Stimulated activated CD8-positive, alpha-beta memory T cell treated with anti-CD3 and anti-CD28 coated beads, Interleukin-7, amount 100 ng/mL, for 48 hours (primary cell): ENCODE results near the gene JUND.

Experiments
- DNase-seq, 2 donors: peaks; one replicate each; pipeline ENCODE4 v3.0.0-alpha.2; 2020; ENCODE audit warnings: low read depth in 1 of 2; ENCODE audit errors: extremely low read depth in 1 of 2

The JUND gene

GRCh38 chr19:18291019-18291524, 9.7 kb upstream of the JUND start:
- no peak for DNase-seq

- peak; percentile 93 to 99 for DNase-seq
These were observed 9.0 kb upstream of the JUND start for GRCh38 chr19:18290302-18291018.

DNA sequence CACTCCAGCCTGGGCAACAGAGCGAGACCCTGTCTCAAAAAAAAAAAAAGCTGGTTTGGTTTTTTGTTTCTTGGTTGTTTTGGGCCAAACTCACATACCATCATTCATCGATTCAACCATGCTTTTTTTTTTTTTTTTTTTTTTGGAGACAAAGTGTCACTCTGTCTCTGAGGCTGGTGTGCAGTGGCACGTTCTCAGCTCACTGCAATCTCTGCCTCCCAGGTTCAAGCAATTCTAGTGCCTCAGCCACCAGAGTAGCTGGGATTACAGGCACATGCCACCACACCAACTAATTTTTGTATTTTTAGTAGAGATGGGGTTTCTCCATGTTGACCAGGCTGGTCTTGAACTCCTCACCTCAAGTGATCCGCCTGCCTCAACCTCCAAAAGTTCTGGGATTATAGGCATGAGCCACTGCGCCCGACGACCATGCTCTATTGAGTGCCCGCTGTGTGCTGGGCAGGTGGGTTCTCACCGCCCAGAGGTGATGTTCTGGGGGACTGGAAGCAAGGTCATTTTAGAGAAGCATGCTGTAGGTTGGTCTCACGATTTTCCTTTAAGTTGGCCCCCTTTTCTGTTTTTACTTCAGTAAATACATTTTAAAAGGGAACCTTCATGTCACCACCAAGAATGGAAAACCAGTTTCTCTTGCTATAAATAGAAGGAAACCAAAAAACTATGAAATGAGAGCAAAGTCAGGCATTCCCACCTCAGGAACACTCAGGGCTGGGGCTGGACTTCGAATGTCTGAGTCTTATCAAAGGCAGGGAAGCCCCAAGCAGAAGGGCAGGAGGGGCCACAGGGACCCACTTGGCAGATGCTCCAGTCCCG, 8.3 kb upstream of the JUND start:
- no peak for DNase-seq

DNA sequence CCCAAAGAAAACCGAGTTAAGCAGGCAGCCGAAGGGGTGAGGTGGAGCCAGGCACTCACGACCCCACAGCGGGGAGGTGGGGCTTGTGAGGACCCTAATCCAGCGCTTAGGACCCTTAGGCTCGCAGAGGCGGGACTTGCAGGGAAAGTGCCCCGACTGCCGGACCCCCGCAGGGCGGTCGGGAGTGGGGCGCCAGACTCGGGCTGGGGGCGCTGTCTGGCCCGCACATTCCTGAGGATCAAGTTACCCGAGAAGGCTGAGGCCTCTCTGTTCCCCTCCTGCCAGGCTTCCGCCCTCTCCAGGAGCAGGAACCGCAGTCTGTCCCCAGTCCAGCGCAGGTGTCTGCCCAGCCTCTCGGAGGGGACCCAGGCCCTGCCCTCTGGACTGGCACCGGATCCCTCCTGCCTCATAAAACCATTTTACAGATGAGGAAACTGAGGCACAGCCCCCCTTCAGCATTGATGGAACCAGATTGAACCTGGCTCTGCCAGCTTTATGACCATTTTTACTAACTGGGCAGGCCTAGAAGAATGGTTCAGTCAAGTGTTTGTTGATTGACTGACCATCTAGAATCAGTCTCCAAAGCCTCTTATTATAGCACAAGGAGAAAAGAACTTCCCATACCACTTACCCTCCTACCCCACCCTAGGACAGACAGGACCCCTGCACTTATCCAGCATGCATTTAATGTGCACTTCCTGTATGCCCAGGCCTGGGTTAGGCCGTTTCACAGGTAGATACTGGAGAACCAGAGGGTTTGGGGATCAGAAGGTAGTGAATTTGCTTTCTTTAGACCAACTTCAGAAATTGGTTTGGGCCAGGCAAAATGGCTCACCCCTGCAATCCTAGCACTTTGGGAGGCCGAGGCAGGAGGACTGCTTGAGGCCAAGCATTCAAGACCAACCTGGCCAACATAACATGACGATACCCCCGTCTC, 6.7 kb upstream of the JUND start:
- no peak for DNase-seq

DNA sequence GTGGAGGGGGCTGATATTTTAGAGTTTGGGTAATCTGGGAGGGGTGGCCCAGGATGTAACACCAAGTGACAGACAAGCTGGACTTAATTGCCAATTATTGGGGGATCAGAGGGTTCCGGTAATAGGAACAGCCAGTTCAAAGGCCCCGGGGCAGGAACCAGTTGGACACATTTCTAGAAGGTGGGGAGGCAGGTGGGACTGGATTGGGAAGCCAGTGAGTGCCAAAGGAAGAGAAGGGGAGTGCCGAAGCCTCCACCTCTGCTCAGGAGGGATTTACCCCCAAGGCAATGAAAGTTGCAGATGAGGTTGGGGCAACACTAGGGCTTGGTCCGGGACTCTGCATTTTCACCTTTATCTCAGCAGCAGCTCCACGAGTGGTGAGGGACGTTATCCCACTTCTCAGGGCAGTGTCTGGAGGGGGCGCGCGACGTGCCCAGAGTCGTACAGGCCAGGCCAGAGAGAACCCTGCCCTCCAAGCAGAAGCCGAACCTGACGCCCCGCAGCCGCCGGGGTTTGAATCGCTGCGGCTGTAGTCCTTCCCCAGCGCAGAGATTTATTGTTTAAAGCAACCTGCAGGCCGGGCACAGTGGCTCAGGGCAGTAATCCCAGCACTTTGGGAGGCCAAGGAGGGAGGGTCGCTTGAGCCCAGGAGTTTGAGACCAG, 5.7 kb upstream of the JUND start:
- no peak for DNase-seq

GRCh38 chr19:18284712-18285360, 3.4 kb upstream of the JUND start:
- peak in 1 of 2 donors; percentile 68 for DNase-seq

DNA sequence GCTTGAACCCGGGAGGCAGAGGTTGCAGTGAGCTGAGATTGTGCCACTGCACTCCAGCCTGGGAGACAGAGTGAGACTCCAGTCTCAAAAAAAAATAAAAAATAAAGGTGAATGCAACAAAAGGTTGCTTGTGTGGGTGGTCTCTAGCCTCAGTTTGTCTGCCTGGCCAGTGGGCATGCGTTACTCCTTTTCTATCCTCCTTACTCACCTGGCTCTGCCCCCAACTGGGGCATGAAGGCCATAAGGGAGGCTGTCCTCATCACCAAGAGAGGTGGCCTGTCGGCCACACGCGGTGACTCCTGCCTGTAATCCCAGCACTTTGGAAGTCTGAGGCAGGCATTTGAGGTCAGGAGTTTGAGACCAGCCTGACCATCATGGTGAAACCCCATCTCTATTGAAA, 1.9 kb upstream of the JUND start:
- DNase-seq, result no peak

DNA sequence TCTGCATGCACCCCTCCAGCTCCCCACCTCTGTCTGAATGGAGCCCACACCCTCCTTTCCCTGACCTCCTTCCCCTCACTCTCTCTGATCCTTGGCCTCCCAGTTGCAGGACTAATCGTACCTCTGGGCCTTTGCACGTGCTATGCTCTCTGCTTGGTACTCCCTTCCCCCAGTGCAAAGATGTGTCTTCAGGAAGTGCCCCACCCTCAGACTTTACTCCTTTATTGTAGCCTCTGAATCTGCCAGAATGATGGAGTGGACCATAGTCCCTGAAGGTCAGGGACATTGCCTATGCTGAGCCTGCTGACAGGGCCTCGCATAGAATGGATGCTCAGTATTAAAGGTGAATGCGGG, 1.3 kb upstream of the JUND start:
- DNase-seq, result no peak

DNA sequence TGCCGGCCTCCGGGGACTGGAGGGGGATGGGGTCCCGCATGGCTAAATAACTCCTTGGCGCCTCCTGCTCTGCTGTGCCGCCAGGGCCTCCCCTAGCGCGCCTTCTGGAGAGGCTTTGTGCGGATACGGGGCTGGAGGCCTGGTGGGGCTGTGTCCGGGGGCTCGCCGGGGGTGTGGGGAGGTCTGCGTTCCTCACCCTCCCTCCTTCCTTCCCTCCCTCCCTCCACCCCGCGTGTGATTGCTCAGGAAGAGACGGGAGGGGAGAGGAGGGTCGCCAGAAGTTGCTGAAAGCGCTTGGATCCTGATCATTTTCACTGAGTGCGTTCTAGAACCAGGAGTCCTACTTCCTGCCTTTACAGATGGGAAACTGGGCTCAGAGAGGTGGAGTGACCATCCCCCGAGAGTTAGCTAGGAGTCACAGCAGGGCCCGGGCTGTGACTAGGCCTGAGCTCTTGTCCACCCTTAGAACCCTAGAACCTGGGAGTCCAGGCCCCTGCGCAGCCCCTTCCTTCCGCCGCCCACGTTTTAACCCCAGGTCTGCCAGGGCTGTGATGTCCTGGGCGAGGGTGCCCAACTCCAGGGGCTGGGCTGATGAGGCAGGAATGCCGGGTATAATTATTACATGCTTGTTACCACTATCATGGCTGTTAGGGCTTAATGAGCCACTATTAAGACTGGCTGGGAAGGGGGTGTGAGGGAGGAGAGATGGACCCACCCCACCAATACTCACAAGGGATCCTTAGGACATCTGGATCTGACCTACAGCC, 782 bp upstream of the JUND start:
- DNase-seq, result no peak

DNA sequence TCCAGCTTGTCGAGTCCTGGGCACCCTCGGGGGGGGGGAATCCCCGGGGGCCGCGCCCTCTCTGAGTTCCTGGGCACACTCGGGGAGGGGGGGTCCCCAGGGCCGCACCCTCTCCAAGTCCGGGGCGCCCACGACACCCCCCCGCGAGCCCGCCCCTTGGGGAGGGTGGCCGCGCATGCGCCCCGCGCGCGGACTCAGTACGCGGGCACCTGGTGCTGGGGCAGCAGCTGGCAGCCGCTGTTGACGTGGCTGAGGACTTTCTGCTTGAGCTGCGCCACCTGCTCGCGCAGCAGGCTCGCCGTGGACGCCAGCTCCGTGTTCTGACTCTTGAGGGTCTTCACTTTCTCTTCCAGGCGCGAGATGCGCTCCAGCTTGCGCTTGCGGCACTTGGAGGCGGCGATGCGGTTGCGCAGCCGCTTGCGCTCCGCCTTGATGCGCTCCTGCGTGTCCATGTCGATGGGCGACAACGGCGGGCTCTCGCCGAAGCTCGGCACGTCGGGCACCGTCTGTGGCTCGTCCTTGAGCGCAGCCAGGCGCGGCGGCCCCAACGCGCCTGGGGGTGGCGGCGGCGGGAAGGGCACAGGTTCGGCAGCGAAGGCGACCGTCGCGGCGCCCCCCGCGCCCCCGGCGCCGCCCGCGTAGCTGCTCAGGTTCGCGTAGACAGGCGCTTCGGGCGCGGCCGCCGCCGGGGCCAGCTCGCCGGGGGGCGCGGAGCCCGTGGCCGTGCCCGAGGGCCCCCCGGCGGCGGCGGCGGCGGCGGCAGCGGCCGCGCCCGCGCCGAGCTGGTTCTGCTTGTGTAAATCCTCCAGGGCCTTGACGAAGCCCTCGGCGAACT, 958 bp downstream of the JUND start:
- DNase-seq, result peak in 1 of 2 donors; percentile 50

DNA sequence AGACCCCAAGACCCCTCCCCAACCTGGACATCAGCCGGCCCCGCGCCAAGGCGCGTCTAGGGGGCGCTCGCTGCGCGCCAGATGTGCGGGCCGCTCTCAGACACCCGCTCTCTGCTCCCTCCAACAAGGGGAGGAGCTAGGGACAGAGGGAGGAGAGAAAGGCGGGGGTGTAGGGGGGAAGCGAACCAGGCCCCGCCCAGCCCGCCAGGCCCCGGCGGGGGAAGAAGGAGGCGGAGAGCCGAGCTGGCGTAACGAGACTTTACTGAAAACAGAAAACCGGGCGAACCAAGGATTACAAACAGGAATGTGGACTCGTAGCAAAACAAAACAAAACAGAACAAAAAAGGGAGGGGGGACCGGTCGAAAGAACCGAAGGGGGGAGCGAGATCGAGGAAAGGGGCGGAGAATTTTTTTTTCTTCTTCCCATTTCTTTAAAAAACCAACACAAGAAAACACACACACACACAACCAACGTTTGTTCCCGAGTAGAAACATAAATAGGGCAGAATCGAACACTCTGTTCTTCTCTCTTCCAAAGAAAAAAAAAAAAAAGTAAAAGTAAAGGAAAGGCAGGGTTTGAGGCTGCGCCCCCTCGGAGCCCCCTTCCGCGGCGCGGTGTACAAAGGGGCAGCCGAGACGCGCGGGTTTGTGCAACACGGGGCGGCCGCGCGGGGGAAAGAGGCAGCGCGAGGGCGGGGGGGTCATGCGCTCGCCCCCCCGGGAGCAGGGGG, 1.7 kb downstream of the JUND start:
- peak; percentile 81 to 89 for DNase-seq

- DNase-seq, result no peak
These were observed 2.2 kb downstream of the JUND start for GRCh38 chr19:18279266-18279515.

DNA sequence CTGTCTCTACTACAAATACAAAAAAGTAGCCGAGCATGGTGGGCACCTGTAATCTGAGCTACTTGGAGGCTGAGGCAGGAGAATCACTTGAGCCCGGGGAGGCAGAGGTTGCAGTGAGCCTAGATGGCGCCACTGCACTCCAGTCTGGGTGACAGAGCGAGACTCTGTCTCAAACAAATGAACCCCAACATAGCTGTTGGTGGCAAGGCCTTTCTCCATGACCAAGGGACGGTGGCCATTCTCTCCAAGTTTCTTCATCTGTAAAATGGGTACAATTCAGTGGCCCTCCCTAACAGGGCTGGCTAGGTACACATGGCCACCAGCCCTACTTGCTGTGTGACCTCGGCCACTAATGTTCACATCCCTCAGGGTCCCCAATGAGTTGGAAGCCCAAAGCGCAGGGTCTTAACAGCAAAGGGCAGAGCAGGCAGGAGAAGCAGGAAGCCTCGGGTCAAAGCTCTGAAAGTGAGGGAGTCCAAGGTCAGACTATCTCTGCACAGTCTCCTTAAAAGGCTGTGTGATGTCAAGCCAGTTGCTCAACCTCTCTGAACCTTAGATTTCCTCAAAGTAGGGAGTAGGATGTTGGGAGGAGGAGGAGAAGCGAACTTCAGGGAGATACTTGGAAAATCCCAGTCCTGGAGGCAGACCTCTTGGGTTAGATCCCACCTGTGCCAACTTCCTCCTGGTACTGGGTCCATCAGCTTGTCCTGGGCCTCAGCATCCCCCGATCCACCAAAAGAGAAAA, 2.7 kb downstream of the JUND start:
- DNase-seq, result no peak

GRCh38 chr19:18274781-18275356, 6.6 kb downstream of the JUND start:
- DNase-seq, result no peak

DNA sequence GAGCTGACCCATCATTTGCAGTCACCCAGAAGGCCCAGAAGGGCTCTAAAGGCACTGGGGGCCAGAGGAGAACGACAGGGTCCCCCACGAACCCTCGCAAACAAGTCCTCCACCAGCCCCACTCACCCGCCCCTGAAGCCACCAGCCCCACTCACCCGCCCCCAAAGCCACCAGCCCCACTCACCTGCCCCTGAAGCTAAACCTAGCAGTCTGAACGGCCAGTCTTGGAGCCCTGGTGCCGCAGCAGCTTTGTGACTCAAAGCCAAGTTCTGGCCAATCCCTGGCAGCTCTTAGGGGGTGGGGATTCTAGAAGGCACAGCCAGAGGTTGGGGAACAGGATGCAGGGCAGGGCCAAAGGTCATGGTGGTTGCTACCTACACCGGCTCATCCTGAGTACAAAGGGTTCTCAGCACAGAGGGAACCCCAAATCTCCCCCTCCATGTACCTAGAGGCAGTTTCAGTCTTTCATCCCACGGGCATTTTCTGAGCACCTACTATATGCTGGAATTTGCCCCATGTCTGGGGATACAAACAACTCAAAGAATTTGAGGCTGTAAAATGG, 7.1 kb downstream of the JUND start, which contains the start of gene IQCN:
Gene IQCN (minus strand): TSS at position 234 of the 562 bp plus-strand sequence. CDS start 4,974 bp downstream, outside the sequence.
- no peak for DNase-seq

GRCh38 chr19:18273561-18274218, 7.7 kb downstream of the JUND start:
- DNase-seq, result no peak
